ENCODE results near the gene PTTG2.
"Not testable (repeated sequence)": the region's sequence is repeated elsewhere in the genome, so short reads cannot be mapped to it uniquely, and the experiment has no call there.

Gene PTTG2

GRCh38 chr4:37971202-37971601, 11.0 kb downstream of the PTTG2 start:
- Histone ChIP-seq H2BK5ac (ENCODE audit: low read length) (no peak overlapping the region), H2BK12ac (ENCODE audit: low read length) (no peak overlapping the region), H3K4me1 (ENCODE audit: control insufficient read depth in 2 of 2, insufficient read depth in 1 of 2, low read depth in 1 of 2, low read length in 2 of 2) (no peaks in the 10 kb centered on the region), H2BK120ac (ENCODE audit: low read depth, low read length) (no peak overlapping the region), H3K9ac (ENCODE audit: low read depth, low read length, poor library complexity) (no peak overlapping the region), H2AK5ac (ENCODE audit: low read depth, low read length) (no peak overlapping the region), H4K8ac (ENCODE audit: low read depth, low read length) (no peak overlapping the region), H3K18ac (ENCODE audit: low read length) (no peak overlapping the region), H3K36me3 (replicated peaks in 1 of 2; ENCODE audit: control insufficient read depth in 2 of 2, insufficient read depth in 2 of 2, low read length in 2 of 2) (no peaks in the 10 kb centered on the region), H3K27ac (replicated peaks; ENCODE audit: low read length) (no peak overlapping the region), H3K27me3 (ENCODE audit: control insufficient read depth in 3 of 3, insufficient read depth in 3 of 3, low read depth in 1 of 3, low read length in 3 of 3) (peaks cover 0 to 5% (median 0%) of the 10 kb centered on the region in 3 experiments), H3K4me2 (ENCODE audit: insufficient read depth, low read length, poor library complexity, severe bottlenecking) (no peak overlapping the region), H3K79me1 (ENCODE audit: low read depth, low read length) (no peaks in the 10 kb centered on the region), H2BK15ac (ENCODE audit: low read length) (no peak overlapping the region), H3K23ac (ENCODE audit: low read depth, low read length, poor library complexity) (no peak overlapping the region), H3K4me3 (ENCODE audit: low read length in 2 of 2) (no peak overlapping the region), H3K14ac (ENCODE audit: low read length) (no peak overlapping the region), H2AFZ (ENCODE audit: low read length) (no peak overlapping the region), H3K4ac (ENCODE audit: low read length) (no peak overlapping the region), H3K9me3 (replicated peaks in 1 of 2; ENCODE audit: control insufficient read depth in 2 of 2, insufficient read depth in 1 of 2, low read depth in 1 of 2, low read length in 2 of 2) (peaks cover 2 to 5% of the 10 kb centered on the region in 2 donors), H4K91ac (ENCODE audit: low read depth, low read length, poor library complexity) (no peak overlapping the region)
- no peak for DNase-seq (ENCODE audit: low spot score)
- WGBS, 2 donors (ENCODE audit: extremely low coverage in 2 of 2, insufficient read length in 2 of 2, insufficient replicate concordance in 1 of 2) = no CpG with 5 or more reads among the region's 4 CpGs

- Histone ChIP-seq H2BK120ac (ENCODE audit: low read depth, low read length) (no peak overlapping the region), H3K27me3 (ENCODE audit: control insufficient read depth in 3 of 3, insufficient read depth in 3 of 3, low read depth in 1 of 3, low read length in 3 of 3) (no peaks in the 10 kb centered on the region), H2BK15ac (ENCODE audit: low read length) (no peak overlapping the region), H2AFZ (ENCODE audit: low read length) (no peak overlapping the region), H2AK5ac (ENCODE audit: low read depth, low read length) (no peak overlapping the region), H3K27ac (replicated peaks; ENCODE audit: low read length) (no peak overlapping the region), H3K79me1 (ENCODE audit: low read depth, low read length) (peaks cover 4% of the 10 kb centered on the region), H3K9me3 (replicated peaks in 1 of 2; ENCODE audit: control insufficient read depth in 2 of 2, insufficient read depth in 1 of 2, low read depth in 1 of 2, low read length in 2 of 2) (peaks cover 2 to 5% of the 10 kb centered on the region in 2 donors), H3K36me3 (replicated peaks in 1 of 2; ENCODE audit: control insufficient read depth in 2 of 2, insufficient read depth in 2 of 2, low read length in 2 of 2) (no peaks in the 10 kb centered on the region), H3K18ac (ENCODE audit: low read length) (no peak overlapping the region), H3K14ac (ENCODE audit: low read length) (no peak overlapping the region), H3K4me3 (ENCODE audit: low read length in 2 of 2) (no peak overlapping the region), H3K4me1 (ENCODE audit: control insufficient read depth in 2 of 2, insufficient read depth in 1 of 2, low read depth in 1 of 2, low read length in 2 of 2) (peaks cover 3 to 4% of the 10 kb centered on the region in 2 donors), H2BK5ac (ENCODE audit: low read length) (no peak overlapping the region), H2BK12ac (ENCODE audit: low read length) (no peak overlapping the region), H3K23ac (ENCODE audit: low read depth, low read length, poor library complexity) (no peak overlapping the region), H4K8ac (ENCODE audit: low read depth, low read length) (no peak overlapping the region), H3K9ac (ENCODE audit: low read depth, low read length, poor library complexity) (no peak overlapping the region), H4K91ac (ENCODE audit: low read depth, low read length, poor library complexity) (no peak overlapping the region), H3K4me2 (ENCODE audit: insufficient read depth, low read length, poor library complexity, severe bottlenecking) (no peak overlapping the region), H3K4ac (ENCODE audit: low read length) (no peak overlapping the region)
- WGBS, 2 donors (ENCODE audit: extremely low coverage in 2 of 2, insufficient read length in 2 of 2, insufficient replicate concordance in 1 of 2) = no CpG with 5 or more reads among the region's 3 CpGs
- DNase-seq (ENCODE audit: low spot score) = no peak
These were observed 13.2 kb downstream of the PTTG2 start for GRCh38 chr4:37973441-37973840.

GRCh38 chr4:37975321-37975822, 15.2 kb downstream of the PTTG2 start:
- not testable (repeated sequence) for H2BK120ac ChIP-seq (ENCODE audit: low read depth, low read length); H2AFZ ChIP-seq (ENCODE audit: low read length); H3K79me1 ChIP-seq (ENCODE audit: low read depth, low read length); H3K18ac ChIP-seq (ENCODE audit: low read length); H3K4me1 ChIP-seq (ENCODE audit: control insufficient read depth in 2 of 2, insufficient read depth in 1 of 2, low read depth in 1 of 2, low read length in 2 of 2); H2AK5ac ChIP-seq (ENCODE audit: low read depth, low read length); H3K27ac ChIP-seq (replicated peaks; ENCODE audit: low read length); H2BK5ac ChIP-seq (ENCODE audit: low read length); H3K4me3 ChIP-seq (ENCODE audit: low read length in 2 of 2); H3K9me3 ChIP-seq (replicated peaks in 1 of 2; ENCODE audit: control insufficient read depth in 2 of 2, insufficient read depth in 1 of 2, low read depth in 1 of 2, low read length in 2 of 2); H4K8ac ChIP-seq (ENCODE audit: low read depth, low read length); H4K91ac ChIP-seq (ENCODE audit: low read depth, low read length, poor library complexity); H3K14ac ChIP-seq (ENCODE audit: low read length); DNase-seq (ENCODE audit: low spot score); H3K4me2 ChIP-seq (ENCODE audit: insufficient read depth, low read length, poor library complexity, severe bottlenecking); H2BK12ac ChIP-seq (ENCODE audit: low read length); H3K9ac ChIP-seq (ENCODE audit: low read depth, low read length, poor library complexity); H3K23ac ChIP-seq (ENCODE audit: low read depth, low read length, poor library complexity); H2BK15ac ChIP-seq (ENCODE audit: low read length); H3K27me3 ChIP-seq (ENCODE audit: control insufficient read depth in 3 of 3, insufficient read depth in 3 of 3, low read depth in 1 of 3, low read length in 3 of 3); H3K4ac ChIP-seq (ENCODE audit: low read length); H3K36me3 ChIP-seq (replicated peaks in 1 of 2; ENCODE audit: control insufficient read depth in 2 of 2, insufficient read depth in 2 of 2, low read length in 2 of 2)
- WGBS, 2 donors (ENCODE audit: extremely low coverage in 2 of 2, insufficient read length in 2 of 2, insufficient replicate concordance in 1 of 2) = no CpG with 5 or more reads among the region's 13 CpGs

- Histone ChIP-seq H3K18ac (ENCODE audit: low read length) (no peak overlapping the region), H3K4me2 (ENCODE audit: insufficient read depth, low read length, poor library complexity, severe bottlenecking) (peak overlapping the region; percentile 57), H3K14ac (ENCODE audit: low read length) (no peak overlapping the region), H3K27ac (replicated peaks; ENCODE audit: low read length) (peak overlapping the region; percentile 90), H2BK12ac (ENCODE audit: low read length) (no peak overlapping the region), H3K4ac (ENCODE audit: low read length) (no peak overlapping the region), H3K79me1 (ENCODE audit: low read depth, low read length) (peaks cover 4% of the 10 kb centered on the region), H4K8ac (ENCODE audit: low read depth, low read length) (no peak overlapping the region), H3K4me1 (ENCODE audit: control insufficient read depth in 2 of 2, insufficient read depth in 1 of 2, low read depth in 1 of 2, low read length in 2 of 2) (peaks cover 3 to 4% of the 10 kb centered on the region in 2 donors), H3K23ac (ENCODE audit: low read depth, low read length, poor library complexity) (no peak overlapping the region), H3K4me3 (ENCODE audit: low read length in 2 of 2) (peak overlapping the region in 1 of 2 donors; percentile 61), H3K27me3 (ENCODE audit: control insufficient read depth in 3 of 3, insufficient read depth in 3 of 3, low read depth in 1 of 3, low read length in 3 of 3) (no peaks in the 10 kb centered on the region), H2BK120ac (ENCODE audit: low read depth, low read length) (no peak overlapping the region), H2BK5ac (ENCODE audit: low read length) (no peak overlapping the region), H4K91ac (ENCODE audit: low read depth, low read length, poor library complexity) (no peak overlapping the region), H2AK5ac (ENCODE audit: low read depth, low read length) (no peak overlapping the region), H3K9me3 (replicated peaks in 1 of 2; ENCODE audit: control insufficient read depth in 2 of 2, insufficient read depth in 1 of 2, low read depth in 1 of 2, low read length in 2 of 2) (no peaks in the 10 kb centered on the region), H3K9ac (ENCODE audit: low read depth, low read length, poor library complexity) (no peak overlapping the region), H2BK15ac (ENCODE audit: low read length) (no peak overlapping the region), H3K36me3 (replicated peaks in 1 of 2; ENCODE audit: control insufficient read depth in 2 of 2, insufficient read depth in 2 of 2, low read length in 2 of 2) (no peaks in the 10 kb centered on the region), H2AFZ (ENCODE audit: low read length) (peak overlapping the region; percentile 90)
- DNase-seq (ENCODE audit: low spot score) = no peak
- WGBS, 2 donors (ENCODE audit: extremely low coverage in 2 of 2, insufficient read length in 2 of 2, insufficient replicate concordance in 1 of 2) = no CpG with 5 or more reads among the region's 3 CpGs
These were observed 16.3 kb downstream of the PTTG2 start for GRCh38 chr4:37976507-37976906.

Data from neuronal stem cell (in vitro differentiated cells).